PC-3 (cell line): ENCODE results near the gene CHSY3. TPM values are rescaled to one million over a fixed set of nuclear protein-coding genes. Genes with fewer than 3 reads are reported as not detected.

Source experiments
- ATAC-seq: fragments of 200-7000 bp; cut with Tn5 transposase; 2 replicates; pipeline ENCODE4 v1.9.1; 2020; ENCODE audit warnings: mild to moderate bottlenecking, moderate library complexity
- BruUV-seq: library from RNA; stranded (reverse); fragments of 400-500 nt; replicated peaks from 2 replicates; lab custom pipeline; 2021; lab: Mats Ljungman, UMichigan
- CTCF ChIA-PET: fragments of 300-600 bp; sonication (Branson Sonifier 250); formaldehyde crosslinking; loops from one replicate; lab custom pipeline; 2022; ENCODE audit warnings: antibody characterized with exemption; lab: Charles Lee
- POLR2A ChIA-PET: fragments of 300-600 bp; sonication (Branson Sonifier 250); formaldehyde crosslinking; loops from one replicate; lab custom pipeline; 2022; ENCODE audit warnings: antibody characterized with exemption; ENCODE audit not compliant: unreplicated experiment; lab: Charles Lee
- DNase-seq: peaks from one replicate; pipeline ENCODE4 v3.0.0-alpha.2; 2015
- H2AFZ ChIP-seq: fragments of 300-600 bp; sonication (generic); 2 replicates; pipeline ENCODE4 v1.6.0; 2016; ENCODE audit warnings: antibody characterized with exemption, low read length
- H3F3A ChIP-seq: fragments of 300-600 bp; sonication (generic); one replicate; pipeline ENCODE4 v1.6.0; 2017; ENCODE audit warnings: antibody characterized with exemption, low read length, control low read depth, mild to moderate bottlenecking; ENCODE audit not compliant: unreplicated experiment
- H3K27ac ChIP-seq: fragments of 300-600 bp; sonication (generic); 2 replicates; pipeline ENCODE4 v1.5.1; 2016; ENCODE audit warnings: mild to moderate bottlenecking, low read length
- H3K27me3 ChIP-seq: fragments of 300-600 bp; sonication (generic); 2 replicates; pipeline ENCODE4 v1.6.1; 2016; ENCODE audit warnings: low read length, mixed read lengths
- H3K36me3 ChIP-seq: fragments of 300-600 bp; sonication (generic); 2 replicates; pipeline ENCODE4 v1.6.1; 2016; ENCODE audit warnings: low read depth, mixed run types, low read length, mixed read lengths
- H3K4me1 ChIP-seq: fragments of 300-600 bp; sonication (generic); 2 replicates; pipeline ENCODE4 v1.5.1; 2016; ENCODE audit warnings: low read length; ENCODE audit not compliant: insufficient read depth
- H3K4me2 ChIP-seq: fragments of 300-600 bp; sonication (generic); 2 replicates; pipeline ENCODE4 v1.6.0; 2016; ENCODE audit warnings: low read length
- H3K4me3 ChIP-seq: fragments of 300-600 bp; sonication (generic); 2 replicates; pipeline ENCODE4 v1.5.1; 2016; ENCODE audit warnings: mild to moderate bottlenecking, low read length, mixed read lengths
- H3K79me2 ChIP-seq: fragments of 300-600 bp; sonication (generic); 2 replicates; pipeline ENCODE4 v1.6.1; 2017; ENCODE audit warnings: low read length, mixed read lengths
- H3K9ac ChIP-seq: fragments of 300-600 bp; sonication (generic); 2 replicates; pipeline ENCODE4 v1.6.0; 2016; ENCODE audit warnings: mild to moderate bottlenecking, low read length
- H3K9me2 ChIP-seq: fragments of 300-600 bp; sonication (generic); replicated peaks from 2 replicates; pipeline ENCODE4 v1.6.1; 2016; ENCODE audit warnings: mixed run types, low read length, mixed read lengths
- H3K9me3 ChIP-seq: fragments of 300-600 bp; sonication (generic); 2 replicates; pipeline ENCODE4 v1.6.1; 2016; ENCODE audit warnings: low read length, mixed read lengths
- H4K20me1 ChIP-seq: fragments of 300-600 bp; sonication (generic); 2 replicates; pipeline ENCODE4 v1.6.1; 2016; ENCODE audit warnings: low read length, mixed read lengths
- EZH2 ChIP-seq: fragments of 300-600 bp; sonication (generic); IDR thresholded peaks from one replicate; pipeline ENCODE4 v1.6.1; 2017; ENCODE audit warnings: antibody characterized with exemption, mild to moderate bottlenecking, low read length; ENCODE audit not compliant: unreplicated experiment
- EZH2phosphoT487 ChIP-seq: fragments of 300-600 bp; sonication (generic); IDR thresholded peaks from 2 replicates; pipeline ENCODE4 v1.6.1; 2018; ENCODE audit warnings: mild to moderate bottlenecking, antibody characterized with exemption, low read length, borderline replicate concordance
- intact Hi-C: fragments of 100-400 bp; cut with micrococcal nuclease; formaldehyde crosslinking; loops from 2 replicates; pipeline ENCODE4 v1.9.0; 2023
- total RNA-seq: library from RNA; depleted of rRNA; stranded (reverse); fragments of >200 nt; gene quantifications from 2 replicates; pipeline ENCODE4 v1.2.3, GENCODE V29; 2014
- TF ChIP-seq, protein P1 (sequence below): fragments of 300-600 bp; sonication (generic); conservative IDR thresholded peaks from 2 replicates; pipeline ENCODE4 v1.5.1; 2017; ENCODE audit warnings: antibody characterized with exemption, low read depth, mild to moderate bottlenecking, low read length

The CHSY3 gene
- total RNA-seq, 1 experiment from 2014 or later: 1.7 TPM

DNA sequence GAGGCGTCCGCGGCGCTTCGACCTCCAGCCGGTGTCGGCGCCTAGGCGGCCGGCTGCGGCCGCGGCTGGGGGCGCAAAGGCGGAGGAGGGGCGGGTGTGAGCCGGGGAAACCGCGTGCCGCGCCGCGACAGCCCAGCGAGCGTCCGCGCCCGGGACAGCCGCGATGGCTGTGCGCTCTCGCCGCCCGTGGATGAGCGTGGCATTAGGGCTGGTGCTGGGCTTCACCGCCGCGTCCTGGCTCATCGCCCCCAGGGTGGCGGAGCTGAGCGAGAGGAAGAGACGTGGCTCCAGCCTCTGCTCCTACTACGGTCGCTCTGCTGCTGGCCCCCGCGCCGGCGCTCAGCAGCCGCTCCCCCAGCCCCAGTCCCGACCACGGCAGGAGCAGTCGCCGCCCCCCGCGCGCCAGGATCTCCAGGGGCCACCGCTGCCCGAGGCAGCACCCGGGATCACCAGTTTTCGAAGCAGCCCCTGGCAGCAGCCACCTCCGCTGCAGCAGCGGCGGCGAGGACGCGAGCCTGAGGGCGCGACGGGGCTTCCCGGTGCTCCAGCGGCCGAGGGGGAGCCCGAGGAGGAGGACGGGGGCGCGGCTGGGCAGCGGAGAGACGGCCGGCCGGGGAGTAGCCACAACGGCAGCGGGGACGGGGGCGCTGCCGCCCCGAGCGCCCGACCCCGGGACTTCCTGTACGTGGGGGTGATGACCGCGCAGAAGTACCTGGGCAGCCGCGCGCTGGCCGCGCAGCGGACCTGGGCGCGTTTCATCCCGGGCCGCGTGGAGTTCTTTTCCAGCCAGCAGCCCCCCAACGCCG lies 605 bp downstream of the CHSY3 start:
- H3K27ac ChIP-seq: no peak overlapping the region
- no peaks in the 10 kb centered on the region for H4K20me1 ChIP-seq
- CTCF ChIA-PET: no interaction called here
- H3K4me1 ChIP-seq: no peaks in the 10 kb centered on the region
- peaks cover 13% of the 10 kb centered on the region for H3K27me3 ChIP-seq
- peak overlapping the region; percentile 69 for H3K4me3 ChIP-seq
- no TSS peak for BruUV-seq
- intact Hi-C loops: loop anchor here (5.0 to 10.0 kb wide), 6 partner anchors 60 to 1162 kb away; no protein-coding TSS in a partner anchor
- ATAC-seq: peak; percentile 31
- DNase-seq: no peak
- H3F3A ChIP-seq: no peaks in the 10 kb centered on the region
- H3K9me3 ChIP-seq: no peaks in the 10 kb centered on the region
- H3K79me2 ChIP-seq: no peaks in the 10 kb centered on the region
- peak overlapping the region; percentile 81 for H2AFZ ChIP-seq
- POLR2A ChIA-PET: no interaction called here
- no peaks in the 10 kb centered on the region for H3K9me2 ChIP-seq
- peak overlapping the region; percentile 38 for H3K9ac ChIP-seq
- TF ChIP-seq EZH2: no peak
- TF ChIP-seq, protein P1, sequence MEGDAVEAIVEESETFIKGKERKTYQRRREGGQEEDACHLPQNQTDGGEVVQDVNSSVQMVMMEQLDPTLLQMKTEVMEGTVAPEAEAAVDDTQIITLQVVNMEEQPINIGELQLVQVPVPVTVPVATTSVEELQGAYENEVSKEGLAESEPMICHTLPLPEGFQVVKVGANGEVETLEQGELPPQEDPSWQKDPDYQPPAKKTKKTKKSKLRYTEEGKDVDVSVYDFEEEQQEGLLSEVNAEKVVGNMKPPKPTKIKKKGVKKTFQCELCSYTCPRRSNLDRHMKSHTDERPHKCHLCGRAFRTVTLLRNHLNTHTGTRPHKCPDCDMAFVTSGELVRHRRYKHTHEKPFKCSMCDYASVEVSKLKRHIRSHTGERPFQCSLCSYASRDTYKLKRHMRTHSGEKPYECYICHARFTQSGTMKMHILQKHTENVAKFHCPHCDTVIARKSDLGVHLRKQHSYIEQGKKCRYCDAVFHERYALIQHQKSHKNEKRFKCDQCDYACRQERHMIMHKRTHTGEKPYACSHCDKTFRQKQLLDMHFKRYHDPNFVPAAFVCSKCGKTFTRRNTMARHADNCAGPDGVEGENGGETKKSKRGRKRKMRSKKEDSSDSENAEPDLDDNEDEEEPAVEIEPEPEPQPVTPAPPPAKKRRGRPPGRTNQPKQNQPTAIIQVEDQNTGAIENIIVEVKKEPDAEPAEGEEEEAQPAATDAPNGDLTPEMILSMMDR: no peak
- TF ChIP-seq EZH2phosphoT487: no peak
- H3K4me2 ChIP-seq: peak overlapping the region; percentile 90
- H3K36me3 ChIP-seq: no peaks in the 10 kb centered on the region

DNA sequence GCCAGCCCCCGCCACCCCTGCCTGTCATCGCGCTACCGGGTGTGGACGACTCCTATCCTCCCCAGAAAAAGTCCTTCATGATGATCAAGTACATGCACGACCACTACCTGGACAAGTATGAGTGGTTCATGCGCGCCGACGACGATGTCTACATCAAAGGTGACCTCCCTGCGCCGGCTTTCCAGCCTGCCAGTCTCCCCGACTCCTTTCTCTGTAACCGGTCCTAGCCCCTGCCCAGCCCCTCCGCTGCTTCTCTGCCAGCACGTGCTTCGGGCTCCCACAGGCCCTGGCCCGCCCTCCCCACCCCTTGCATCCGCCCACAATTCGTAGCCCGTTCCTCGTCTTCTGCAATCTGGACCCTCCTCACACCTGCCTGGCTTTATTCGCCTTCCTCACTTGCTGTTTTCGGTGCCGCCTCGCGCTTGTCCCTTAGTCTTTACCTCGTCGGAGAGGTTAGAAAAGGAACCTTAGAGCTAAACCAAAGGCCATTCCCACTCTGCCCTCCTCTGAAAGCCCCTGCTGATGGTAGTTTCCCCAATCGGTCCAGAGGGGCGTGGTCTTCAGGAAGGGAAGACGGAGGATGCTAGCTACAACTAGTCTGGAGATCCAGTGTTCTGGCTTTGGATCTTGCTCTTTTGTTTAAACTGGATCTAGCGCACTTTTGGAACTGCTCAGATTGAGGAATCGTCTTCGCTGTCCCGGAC lies 1.4 kb downstream of the CHSY3 start:
- Histone ChIP-seq H3K36me3 (no peaks in the 10 kb centered on the region), H3K9me3 (no peaks in the 10 kb centered on the region), H3K27me3 (peaks cover 13% of the 10 kb centered on the region), H3K4me1 (no peaks in the 10 kb centered on the region), H4K20me1 (no peaks in the 10 kb centered on the region), H3K9ac (peak overlapping the region; percentile 38; the same call in 1 of the 2 replicates), H3K27ac (no peak overlapping the region), H2AFZ (peak overlapping the region; percentile 81), H3K4me2 (peak overlapping the region; percentile 90), H3K79me2 (no peaks in the 10 kb centered on the region), H3K9me2 (no peaks in the 10 kb centered on the region), H3F3A (no peaks in the 10 kb centered on the region), H3K4me3 (peak overlapping the region; percentile 69)
- BruUV-seq: no TSS peak
- CTCF ChIA-PET: no interaction called here
- POLR2A ChIA-PET: no interaction called here
- TF ChIP-seq EZH2: no peak
- TF ChIP-seq, protein P1: no peak
- no peak for TF ChIP-seq EZH2phosphoT487
- ATAC-seq (no peak), DNase-seq (no peak)
- intact Hi-C loops: loop anchor here (5.0 to 10.0 kb wide), 3 partner anchors 59 to 639 kb away; no protein-coding TSS in a partner anchor
